Activated naive CD4-positive, alpha-beta T cell treated with Interleukin-2 at 50 U/mL for 16 hours (primary cell): ENCODE results near the gene CALD1.

Source experiments
- DNase-seq: peaks from one replicate; pipeline ENCODE4 v3.0.0-alpha.2; 2020

The CALD1 gene

GRCh38 chr7:134778941-134779740 lies at the start of gene CALD1:
CALD1 (plus strand) TSS chr7:134779634; CDS start chr7:134867734, 88,100 bp downstream.
- no peak for DNase-seq

GRCh38 chr7:134729895-134730294 lies 49.5 kb upstream of the CALD1 start:
- DNase-seq, result no peak

GRCh38 chr7:134730411-134730829 lies 49.0 kb upstream of the CALD1 start:
- DNase-seq, result no peak

- no peak for DNase-seq
These were observed 47.8 kb upstream of the CALD1 start for GRCh38 chr7:134731616-134732015.

DNA sequence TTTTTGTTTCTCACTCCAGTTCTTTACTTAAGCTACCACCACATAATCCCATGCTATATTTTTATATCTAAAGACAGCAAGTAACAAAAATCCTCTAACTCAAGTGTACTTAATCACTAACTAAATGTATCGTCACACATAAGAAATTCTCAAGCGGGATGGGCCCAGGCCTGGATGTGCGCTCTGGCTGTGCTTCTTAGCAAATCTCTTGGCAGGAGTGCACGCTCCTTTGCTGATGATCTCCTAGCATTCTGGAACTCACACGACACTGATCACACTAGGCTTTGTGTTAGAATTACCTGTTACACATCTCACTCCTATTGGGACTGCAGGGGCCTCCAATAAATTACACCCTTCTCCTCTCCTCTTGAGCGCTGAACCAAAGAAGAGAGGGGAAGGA lies 46.7 kb upstream of the CALD1 start:
- no peak for DNase-seq

- no peak for DNase-seq
These were observed 43.1 kb upstream of the CALD1 start for GRCh38 chr7:134736381-134736780.

- peak; percentile 21 for DNase-seq
These were observed 41.7 kb upstream of the CALD1 start for GRCh38 chr7:134737566-134738345.

DNA sequence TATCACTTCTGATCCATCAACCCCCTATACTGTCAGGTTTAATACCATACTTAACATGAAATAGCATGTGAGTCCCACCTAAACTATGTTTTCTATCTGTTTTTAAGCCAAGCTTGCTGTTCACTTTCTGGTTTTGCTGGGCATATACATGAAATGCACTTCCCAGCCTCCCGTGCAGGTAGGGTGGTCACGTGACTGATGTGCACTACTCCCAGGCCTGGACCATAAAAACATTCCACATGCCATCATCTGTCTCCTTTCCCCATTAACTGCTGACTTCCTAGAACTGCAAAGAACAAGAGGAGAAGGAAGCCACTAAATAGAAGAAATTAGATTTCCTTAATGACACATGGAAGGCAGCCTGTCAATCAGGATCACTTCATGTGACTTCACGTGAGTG lies 40.1 kb upstream of the CALD1 start:
- DNase-seq, result no peak

DNA sequence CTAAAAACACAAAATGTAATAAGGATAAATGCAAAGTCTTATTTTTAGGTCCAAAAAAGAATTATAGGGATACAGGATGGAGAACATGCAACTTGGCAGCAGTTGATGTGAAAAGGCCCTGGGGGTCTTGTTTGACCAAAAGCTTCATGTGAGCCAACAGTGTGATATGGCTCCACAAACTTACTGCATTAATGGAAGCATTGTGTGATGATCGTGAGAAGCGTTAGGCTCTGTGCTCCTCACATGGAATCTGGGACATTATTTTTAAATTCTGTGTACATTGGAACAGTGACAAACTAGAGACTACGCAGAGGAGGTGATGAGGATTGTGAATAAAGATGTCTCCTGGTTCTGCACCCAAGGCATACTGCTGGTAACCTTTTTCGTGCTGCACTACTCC lies 39.1 kb upstream of the CALD1 start:
- no peak for DNase-seq

- no peak for DNase-seq
These were observed 37.4 kb upstream of the CALD1 start for GRCh38 chr7:134741907-134742635.

DNA sequence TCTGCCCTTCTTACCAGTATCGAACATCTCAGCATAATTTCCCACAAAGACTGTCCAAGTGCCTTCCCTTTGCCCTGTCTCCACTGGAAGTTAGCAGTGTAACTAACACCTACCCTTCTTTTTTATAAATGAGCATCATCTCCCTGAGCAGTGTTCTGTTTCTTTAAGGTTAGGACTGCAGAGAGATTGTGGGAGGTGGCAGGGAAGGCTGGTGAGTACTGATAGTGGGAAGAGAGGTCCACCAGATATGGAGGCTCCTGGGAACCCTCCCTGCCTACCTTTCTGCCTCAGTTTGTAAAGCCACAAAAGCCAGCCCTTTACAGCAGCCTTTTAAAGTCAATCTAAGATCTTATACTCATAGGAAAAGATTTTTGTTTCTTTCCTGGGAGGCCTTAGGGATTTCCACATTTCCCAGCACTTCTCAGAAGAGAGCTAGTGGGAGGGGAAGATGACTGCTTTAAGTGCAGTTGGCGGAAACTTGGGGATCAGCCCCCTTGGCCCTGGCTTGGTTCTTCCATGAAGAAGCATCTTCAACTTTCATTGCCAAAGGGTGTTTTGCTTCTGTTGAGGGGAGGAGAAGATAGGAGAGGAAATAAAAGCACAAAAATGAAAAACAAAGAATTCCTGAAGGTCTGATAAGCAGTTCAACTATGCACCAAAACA lies 36.6 kb upstream of the CALD1 start:
- DNase-seq, result no peak

DNA sequence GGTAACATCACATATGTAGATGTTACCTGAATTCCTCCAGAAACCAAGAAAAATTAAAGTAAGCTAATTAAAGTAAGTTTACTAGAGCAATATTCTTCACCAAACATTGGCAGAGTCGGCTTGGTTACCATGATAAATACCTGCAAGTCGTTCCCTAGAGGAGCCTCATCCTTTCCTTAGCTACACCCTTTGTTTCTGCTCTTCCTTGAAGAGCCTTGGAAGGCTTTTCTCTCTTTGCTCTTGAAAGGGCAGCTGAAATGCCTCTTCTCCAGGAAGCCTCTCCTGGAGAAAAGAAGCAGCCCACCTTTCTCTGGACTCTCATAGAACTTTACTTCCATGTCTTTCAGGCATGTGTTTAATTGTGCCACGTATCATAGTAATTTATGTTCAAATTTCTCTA lies 34.9 kb upstream of the CALD1 start:
- DNase-seq, result no peak

DNA sequence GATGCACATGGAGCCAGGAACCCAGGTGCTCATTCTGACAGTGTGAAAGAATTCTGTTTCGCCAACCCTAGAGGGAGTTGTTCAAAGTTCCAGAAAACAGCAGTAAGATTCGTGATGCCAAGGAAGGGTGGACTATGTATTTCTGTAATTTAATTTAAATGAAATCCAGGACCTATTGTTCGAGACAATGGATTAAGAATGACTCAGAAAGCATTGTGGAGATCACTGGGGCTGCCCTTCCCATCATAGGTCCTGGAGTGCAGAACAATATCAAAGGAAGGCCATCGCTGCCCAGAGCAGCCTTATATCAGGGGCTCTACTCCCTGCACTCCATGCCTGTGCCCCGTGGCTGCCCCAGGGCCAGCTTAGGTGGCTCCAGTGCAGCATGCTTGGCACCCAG lies 32.1 kb upstream of the CALD1 start:
- no peak for DNase-seq

GRCh38 chr7:134750083-134751062 lies 29.1 kb upstream of the CALD1 start:
- peak; percentile 67 for DNase-seq

GRCh38 chr7:134752006-134752760 lies 27.3 kb upstream of the CALD1 start:
- no peak for DNase-seq

- peak; percentile 32 for DNase-seq
These were observed 23.9 kb upstream of the CALD1 start for GRCh38 chr7:134755422-134756022.

DNA sequence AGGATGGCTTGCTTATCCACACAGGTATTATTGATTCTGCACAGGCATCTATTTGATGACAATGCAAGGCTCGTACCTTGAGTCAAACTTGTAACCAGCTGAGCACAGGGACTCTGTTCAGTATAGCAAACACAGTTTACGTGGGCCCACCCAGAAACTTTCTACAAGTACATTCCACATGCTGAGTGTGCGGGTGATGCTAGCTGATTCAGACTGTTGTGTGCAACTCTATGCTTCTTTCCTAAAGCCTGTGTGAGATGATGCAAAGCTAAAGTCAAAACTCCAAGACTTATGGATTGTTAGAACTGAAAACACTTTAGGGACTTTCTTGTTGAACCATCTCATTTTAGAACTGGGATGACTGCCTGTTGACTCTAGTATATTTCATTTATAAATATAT lies 21.5 kb upstream of the CALD1 start:
- DNase-seq, result no peak

DNA sequence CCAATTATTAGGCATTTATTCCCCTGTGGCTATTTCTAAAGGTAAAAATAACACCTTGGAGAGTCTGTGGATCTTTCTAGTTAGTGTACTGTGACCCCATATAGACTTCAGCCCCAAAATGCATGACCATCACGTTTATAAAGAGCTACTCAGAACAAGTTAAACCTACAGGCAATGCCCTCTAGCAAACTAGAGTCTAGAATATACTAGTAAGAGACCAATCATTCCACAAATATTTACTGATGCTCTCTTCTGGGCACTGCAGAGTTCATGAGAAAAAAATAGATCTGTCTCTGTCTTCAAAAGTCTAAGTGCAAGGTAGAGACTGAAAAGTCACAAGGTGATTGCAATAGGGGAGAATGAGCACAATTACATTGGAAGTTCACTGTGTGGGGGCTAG lies 20.5 kb upstream of the CALD1 start:
- no peak for DNase-seq

DNA sequence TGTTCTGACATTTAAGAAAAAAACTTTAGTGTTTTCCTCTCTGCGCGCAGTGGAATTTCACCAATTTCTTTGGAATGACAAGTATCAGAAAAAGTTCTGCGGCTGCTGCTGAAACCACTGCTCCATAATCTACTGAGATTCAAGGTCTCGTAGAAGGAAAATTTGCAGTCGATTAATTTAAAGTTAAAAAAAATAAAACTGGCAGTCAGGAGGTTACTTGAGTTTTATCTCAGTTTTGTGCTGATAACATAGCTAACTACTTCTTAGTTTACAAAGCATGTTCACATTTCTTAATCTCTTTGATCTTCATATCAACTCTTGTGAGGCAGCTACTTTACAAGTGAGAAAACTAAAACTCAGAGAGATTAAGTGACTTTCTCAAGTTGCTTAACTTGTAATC lies 18.2 kb upstream of the CALD1 start:
- DNase-seq, result no peak

DNA sequence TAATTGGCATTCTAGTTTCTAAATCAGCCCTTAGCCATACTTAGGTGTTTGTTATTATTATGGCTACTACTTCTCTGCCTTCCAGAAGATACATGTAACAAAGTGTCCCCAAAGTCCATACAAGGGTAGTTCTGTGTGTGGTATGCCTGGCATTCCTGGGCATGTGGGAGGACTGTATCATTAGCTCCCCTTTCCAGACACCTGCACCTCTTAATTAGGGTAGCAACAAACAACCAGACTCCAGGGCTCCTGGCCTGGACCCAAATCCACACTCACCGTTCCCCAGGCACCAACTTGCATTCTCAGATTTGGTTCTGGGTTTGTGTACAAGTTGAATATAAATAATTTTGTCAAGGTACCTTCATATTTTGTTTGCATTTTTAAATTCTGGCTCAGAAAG lies 15.5 kb upstream of the CALD1 start:
- DNase-seq, result no peak

DNA sequence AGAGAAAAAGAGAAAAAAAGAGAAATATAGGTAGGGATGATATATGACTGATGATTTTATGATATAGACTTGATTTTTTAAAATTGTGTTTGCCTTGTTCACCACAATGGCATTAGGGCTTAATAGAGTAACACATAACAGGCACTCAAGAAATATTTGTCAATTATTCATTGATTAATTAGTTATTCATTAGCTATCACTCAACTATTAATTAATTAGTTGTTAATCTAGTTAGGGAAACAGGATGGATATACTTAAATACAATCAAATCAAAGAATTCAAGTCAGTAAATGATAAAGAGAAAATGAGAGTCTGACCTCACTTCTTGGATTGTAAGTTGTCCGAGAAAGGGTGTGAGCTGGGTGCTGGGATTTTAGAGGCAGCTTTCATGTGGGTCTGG lies 15.1 kb upstream of the CALD1 start:
- no peak for DNase-seq
